Peyer's patch (tissue), 4 donors: ENCODE results near the gene ALOX5AP.

ENCODE experiments used
- POLR2A ChIP-seq, 2 donors: fragments of 450-650 bp; IDR thresholded peaks; one replicate each; pipeline ENCODE4 v1.5.1; 2017; ENCODE audit warnings: antibody characterized with exemption in 2 of 2, mild to moderate bottlenecking in 2 of 2, moderate library complexity in 2 of 2
- TF ChIP-seq, protein P1 (sequence below), 6 experiments: fragments of 450-650 bp in 4 of 6; fragments of 200-600 bp in 2 of 6; sonication (generic) in 1 of 6; IDR thresholded peaks; one replicate each; pipeline ENCODE4 v1.5.1; 2017 to 2019; ENCODE audit warnings: antibody characterized with exemption in 6 of 6, mild to moderate bottlenecking in 3 of 6, moderate library complexity in 1 of 6

DNA sequence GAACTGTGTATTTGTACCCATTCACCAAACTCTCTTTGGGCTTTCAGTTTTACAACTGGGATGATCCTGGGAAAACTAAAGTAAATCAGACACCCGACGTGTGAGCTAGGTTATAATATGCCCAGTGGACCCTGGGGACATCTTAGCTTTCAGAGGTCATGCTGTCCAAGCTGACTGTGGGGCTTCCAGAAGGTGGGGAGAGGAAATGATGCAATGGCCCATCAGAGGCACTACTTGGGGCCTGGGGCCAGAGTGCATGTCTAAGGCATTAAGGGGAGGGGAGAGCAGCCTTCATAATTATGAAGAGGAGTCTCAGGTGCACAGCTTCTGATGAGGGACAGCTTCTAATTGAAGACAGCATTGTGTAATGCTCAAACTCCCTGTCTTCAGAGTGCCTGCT lies 30.9 kb downstream of the ALOX5AP start:
- TF ChIP-seq, protein P1, sequence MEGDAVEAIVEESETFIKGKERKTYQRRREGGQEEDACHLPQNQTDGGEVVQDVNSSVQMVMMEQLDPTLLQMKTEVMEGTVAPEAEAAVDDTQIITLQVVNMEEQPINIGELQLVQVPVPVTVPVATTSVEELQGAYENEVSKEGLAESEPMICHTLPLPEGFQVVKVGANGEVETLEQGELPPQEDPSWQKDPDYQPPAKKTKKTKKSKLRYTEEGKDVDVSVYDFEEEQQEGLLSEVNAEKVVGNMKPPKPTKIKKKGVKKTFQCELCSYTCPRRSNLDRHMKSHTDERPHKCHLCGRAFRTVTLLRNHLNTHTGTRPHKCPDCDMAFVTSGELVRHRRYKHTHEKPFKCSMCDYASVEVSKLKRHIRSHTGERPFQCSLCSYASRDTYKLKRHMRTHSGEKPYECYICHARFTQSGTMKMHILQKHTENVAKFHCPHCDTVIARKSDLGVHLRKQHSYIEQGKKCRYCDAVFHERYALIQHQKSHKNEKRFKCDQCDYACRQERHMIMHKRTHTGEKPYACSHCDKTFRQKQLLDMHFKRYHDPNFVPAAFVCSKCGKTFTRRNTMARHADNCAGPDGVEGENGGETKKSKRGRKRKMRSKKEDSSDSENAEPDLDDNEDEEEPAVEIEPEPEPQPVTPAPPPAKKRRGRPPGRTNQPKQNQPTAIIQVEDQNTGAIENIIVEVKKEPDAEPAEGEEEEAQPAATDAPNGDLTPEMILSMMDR (IDR thresholded peaks at IDR 0.05) = no peak
- no peak for TF ChIP-seq POLR2A (IDR thresholded peaks at IDR 0.05)
